ENCODE data around the gene DOCK1.

DNA sequence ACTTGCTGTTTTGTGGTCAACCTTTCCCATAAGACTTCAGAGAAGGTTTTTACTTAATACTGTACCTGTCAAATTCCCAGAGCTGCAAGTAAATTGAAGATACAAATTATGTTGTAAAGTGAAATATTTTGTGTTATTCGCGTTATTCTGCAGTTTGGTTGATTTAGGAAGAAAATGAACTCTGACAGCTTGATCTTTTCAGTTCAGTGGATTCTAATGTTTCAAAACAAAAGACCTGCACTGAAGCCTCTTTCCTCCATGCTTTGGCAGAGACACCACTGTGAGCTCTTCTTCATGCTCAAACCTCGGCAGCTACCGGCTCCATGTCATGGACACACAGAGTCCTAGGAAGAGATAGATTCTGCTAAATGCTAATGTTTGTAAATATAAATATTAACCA is 366.8 kb downstream of the DOCK1 start:
- TF ChIP-seq GATA2 (IDR thresholded peaks at IDR 0.05; ENCODE audit: low read depth, low read length): no peak
- no peak for TF ChIP-seq GATA3 (IDR thresholded peaks at IDR 0.05; ENCODE audit: low read depth, low read length)
